OCI-LY7 (cell line): ENCODE data around the gene FUT2.

Experiments
- CTCF ChIP-seq: fragments of 200-600 bp; sonication (generic); conservative IDR thresholded peaks from 2 replicates; pipeline ENCODE4 v1.5.1; 2014; ENCODE audit warnings: mild to moderate bottlenecking, antibody characterized with exemption, low read length, moderate library complexity, mixed read lengths
- EZH2phosphoT487 ChIP-seq: fragments of 200-600 bp; sonication (generic); IDR thresholded peaks from 2 replicates; pipeline ENCODE4 v1.6.1; 2018; ENCODE audit warnings: low read depth, borderline replicate concordance, mild to moderate bottlenecking, mixed run types, antibody characterized with exemption, low read length, moderate library complexity, mixed read lengths

DNA sequence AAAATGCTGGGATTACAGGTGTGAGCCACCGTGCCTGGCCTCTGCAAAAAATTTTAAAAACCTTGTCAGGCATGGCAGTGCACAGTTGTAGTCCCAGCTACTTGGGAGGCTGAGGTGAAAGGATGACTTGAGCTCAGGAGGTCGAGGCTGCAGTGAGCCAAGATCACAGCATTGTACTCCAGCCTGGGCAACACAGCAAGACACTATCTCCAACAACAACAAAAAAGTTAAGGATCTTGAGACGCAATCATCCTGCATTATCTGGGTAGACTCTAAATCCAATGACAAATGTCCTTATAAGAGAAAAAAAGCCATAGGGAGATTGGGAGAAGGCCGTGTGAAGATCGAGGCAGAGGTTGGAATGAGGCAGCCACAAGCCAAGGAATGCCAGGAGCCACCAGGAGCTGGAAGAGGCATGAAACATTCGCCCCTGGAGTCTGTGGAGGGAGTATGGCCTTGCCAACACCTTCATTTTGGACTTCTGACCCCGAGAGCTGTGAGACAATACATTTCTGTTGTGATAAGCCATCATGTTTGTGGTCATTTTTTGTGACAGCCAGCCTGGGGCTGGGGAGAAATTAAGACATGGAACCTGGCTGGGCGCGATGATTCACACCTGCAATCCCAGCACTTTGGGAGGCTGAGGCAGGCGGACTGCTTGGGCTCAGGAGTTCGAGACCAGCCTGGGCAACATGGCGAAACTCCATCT is 44.6 kb upstream of the FUT2 start:
- TF ChIP-seq CTCF, result no peak
- no peak for TF ChIP-seq EZH2phosphoT487
